PFSK-1 (cell line): Measurements from ENCODE around the gene PPFIA3.

ENCODE experiments used
- FOXP2 ChIP-seq: optimal IDR thresholded peaks from 2 replicates; pipeline ENCODE3; 2011; ENCODE audit warnings: borderline replicate concordance, control low read depth, inconsistent platforms; ENCODE audit not compliant: insufficient read depth; ENCODE audit errors: extremely low read length, extremely low read depth
- POLR2AphosphoS5 ChIP-seq: IDR thresholded peaks from 2 replicates; pipeline ENCODE4 v1.6.1; 2012; ENCODE audit warnings: low read depth, mild to moderate bottlenecking, control low read depth, low read length, moderate library complexity
- REST ChIP-seq, 2 experiments: IDR thresholded peaks; 2 replicates each; pipeline versions ENCODE4 v1.6.1 to v1.8.0; 2011 to 2012; ENCODE audit warnings: low read depth in 2 of 2, low read length in 2 of 2, control low read depth in 1 of 2, inconsistent platforms in 1 of 2, mild to moderate bottlenecking in 1 of 2, moderate library complexity in 1 of 2; ENCODE audit not compliant: insufficient read depth in 1 of 2
- SIN3A ChIP-seq: IDR thresholded peaks from 2 replicates; pipeline ENCODE4 v1.6.1; 2012; ENCODE audit warnings: mild to moderate bottlenecking, low read length, moderate library complexity, borderline replicate concordance; ENCODE audit not compliant: insufficient read depth
- TAF1 ChIP-seq: IDR thresholded peaks from 2 replicates; pipeline ENCODE4 v1.6.1; 2012; ENCODE audit warnings: low read length, control low read depth, borderline replicate concordance; ENCODE audit not compliant: insufficient read depth

The PPFIA3 gene

GRCh38 chr19:49141352-49141751, 22.0 kb downstream of the PPFIA3 start:
- no peak for TF ChIP-seq REST (IDR thresholded peaks at IDR 0.05; ENCODE audit: insufficient read depth in 1 of 2, low read depth in 2 of 2, low read length in 2 of 2)
- TF ChIP-seq FOXP2, result no peak
- no peak for TF ChIP-seq TAF1

GRCh38 chr19:49142866-49143335, 23.6 kb downstream of the PPFIA3 start:
- TF ChIP-seq POLR2AphosphoS5 (no peak), REST (IDR thresholded peaks at IDR 0.05; ENCODE audit: insufficient read depth in 1 of 2, low read depth in 2 of 2, low read length in 2 of 2) (no peak), SIN3A (no peak), FOXP2 (no peak), TAF1 (no peak)

- no peak for TF ChIP-seq FOXP2
- TF ChIP-seq TAF1, result no peak
- 0 out of 2 replicates have a peak, but pooled peaks have one; percentile 61 for TF ChIP-seq SIN3A
- TF ChIP-seq POLR2AphosphoS5, result no peak
- TF ChIP-seq REST (IDR thresholded peaks at IDR 0.05; ENCODE audit: insufficient read depth in 1 of 2, low read depth in 2 of 2, low read length in 2 of 2), result 0 out of 4 replicates have a peak, but pooled peaks of 1 of the 2 experiments have one; percentile 36
Measured at GRCh38 chr19:49145573-49146407, 26.4 kb downstream of the PPFIA3 start.

- no peak for TF ChIP-seq SIN3A
- TF ChIP-seq REST (IDR thresholded peaks at IDR 0.05; ENCODE audit: insufficient read depth in 1 of 2, low read depth in 2 of 2, low read length in 2 of 2), result no peak
Measured at GRCh38 chr19:49148044-49148682, 28.8 kb downstream of the PPFIA3 start.
